HT1080 (cell line): ENCODE measurements around the gene FGF12. TPM values are rescaled to one million over a fixed set of nuclear protein-coding genes. Genes with fewer than 3 reads are reported as not detected.
"Not testable (repeated sequence)": the region's sequence is repeated elsewhere in the genome, so short reads cannot be mapped to it uniquely, and the experiment has no call there.

ENCODE experiments used
- DNase-seq: peaks from one replicate; pipeline ENCODE4 v3.0.0-alpha.2; 2015; ENCODE audit warnings: low read depth
- polyA plus RNA-seq, 2 experiments: library from polyadenylated mRNA; depleted of rRNA; stranded (reverse); fragments of >200 nt; gene quantifications; 2 replicates each; pipeline ENCODE4 v1.2.3, GENCODE V29; 2015
- total RNA-seq: library from RNA; depleted of rRNA; stranded (reverse); fragments of >200 nt; shearing (Covaris generic); gene quantifications from 2 replicates; pipeline ENCODE4 v1.2.3, GENCODE V29; 2014; rRNA removed

The FGF12 gene
- 1.3 and 2.2 TPM in 2 replicates for total RNA-seq
- polyA plus RNA-seq (2015; cell fraction: cytosol; rRNA removed): 2.2 and 2.8 TPM in 2 replicates
- 1.7 and 2.1 TPM in 2 replicates for polyA plus RNA-seq (2015; cell fraction: nucleus; rRNA removed)

DNA sequence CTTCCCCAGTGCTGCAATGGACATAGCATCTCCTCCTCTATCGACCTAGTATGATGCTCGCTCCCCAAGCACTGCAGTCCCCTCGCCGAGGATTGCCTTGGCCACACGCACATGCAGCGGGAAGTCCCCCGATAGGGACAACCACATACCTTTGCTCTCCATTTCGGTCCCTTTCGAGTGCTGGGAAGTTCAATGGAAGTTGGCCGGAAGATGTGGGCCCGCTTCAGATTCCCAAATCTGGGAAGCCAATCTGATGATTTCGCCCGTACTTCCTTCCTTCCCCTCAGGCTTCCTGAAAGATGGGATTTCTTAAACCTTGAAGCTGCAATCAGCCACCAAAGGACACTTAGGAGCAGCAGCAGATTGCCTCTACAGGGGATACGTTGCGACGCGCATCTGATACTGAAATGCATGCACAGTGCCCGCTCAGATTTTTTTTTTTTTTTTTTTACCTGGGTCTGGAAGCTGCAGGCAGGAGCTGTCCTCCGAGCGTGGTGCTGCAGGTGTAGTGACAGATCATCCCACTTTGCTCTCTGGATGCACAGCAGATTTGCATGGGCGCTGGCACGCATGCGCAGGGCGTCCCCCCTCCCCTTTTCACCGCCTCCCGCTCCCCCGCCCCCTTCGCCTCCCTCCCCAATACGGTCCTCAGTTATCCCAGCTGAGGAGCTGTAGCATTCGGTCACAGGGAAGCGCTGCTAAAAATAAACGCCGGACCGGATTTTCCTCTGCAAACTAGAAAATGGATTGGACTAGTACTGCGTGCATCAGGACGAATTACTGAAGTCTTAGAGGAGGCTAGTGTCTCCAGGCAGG lies at the start of gene FGF12:
FGF12 (minus strand) TSS at position 510 of the 816 bp plus-strand sequence.
- DNase-seq: peak; percentile 54

DNA sequence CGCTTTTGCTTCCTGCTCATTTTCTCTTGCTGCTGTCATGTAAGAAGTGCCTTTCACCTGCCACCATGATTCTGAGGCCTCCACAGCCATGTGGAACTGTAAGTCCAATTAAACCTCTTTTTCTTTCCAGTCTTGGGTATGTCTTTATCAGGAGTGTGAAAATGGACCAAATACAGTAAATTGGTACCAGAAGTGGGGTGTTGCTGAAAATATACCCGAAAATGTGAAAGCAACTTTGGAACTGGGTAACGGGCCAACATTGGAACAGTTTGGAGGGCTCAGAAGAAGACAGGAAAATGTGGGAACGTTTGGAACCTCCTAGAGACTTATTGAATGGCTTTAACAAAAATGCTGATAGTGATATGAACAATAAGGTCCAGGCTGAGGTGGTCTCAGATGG lies 47.0 kb upstream of the FGF12 start:
- not testable (repeated sequence) for DNase-seq

DNA sequence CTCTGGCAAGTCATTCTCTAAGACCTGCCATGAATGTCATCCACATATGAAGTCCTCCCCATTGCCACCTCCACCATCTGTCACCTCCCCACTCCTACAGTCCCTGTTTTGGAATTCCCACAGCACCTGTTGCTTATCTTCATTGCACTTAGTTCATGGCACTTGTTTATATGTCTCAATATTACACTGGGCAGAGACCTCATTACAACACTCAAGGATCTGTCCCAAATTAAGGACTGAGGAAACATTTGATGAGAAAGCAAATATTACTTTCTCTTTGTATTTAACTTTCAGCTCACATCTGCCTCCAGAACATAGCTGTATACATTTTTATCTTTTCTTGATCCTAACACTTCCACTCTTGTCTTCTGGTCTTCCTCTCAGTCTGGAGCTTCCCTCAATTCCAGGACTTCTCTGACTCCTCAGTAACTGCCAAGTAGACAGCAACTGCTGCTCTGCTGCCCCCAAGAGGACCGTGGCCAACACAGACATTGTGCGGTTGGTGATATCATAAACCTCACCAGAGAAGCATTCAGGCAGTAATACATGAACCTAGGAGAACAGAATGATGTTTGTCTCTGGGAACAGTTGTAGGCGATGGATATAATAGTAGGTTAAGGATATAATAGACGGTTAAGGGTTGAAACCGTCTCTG lies 45.0 kb upstream of the FGF12 start:
- peak; percentile 63 for DNase-seq

DNA sequence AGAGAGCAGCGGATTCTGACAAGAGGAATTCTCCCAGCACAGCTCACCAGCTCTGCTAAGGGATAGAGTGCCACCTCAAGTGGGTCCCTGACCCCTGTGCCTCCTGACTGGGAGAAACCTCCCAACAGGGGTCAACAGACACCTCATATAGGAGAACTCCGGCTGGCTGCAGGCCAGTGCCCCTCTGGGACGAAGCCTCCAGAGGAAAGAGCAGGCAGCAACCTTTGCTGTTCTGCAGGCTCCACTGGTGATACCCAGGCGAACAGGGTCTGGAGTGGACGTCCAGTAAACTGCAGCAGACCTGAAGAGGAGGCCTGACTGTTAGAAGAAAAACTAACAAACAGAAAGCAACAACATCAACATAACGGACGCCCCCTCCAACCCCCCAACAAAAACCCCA lies 31.3 kb upstream of the FGF12 start:
- no peak for DNase-seq

DNA sequence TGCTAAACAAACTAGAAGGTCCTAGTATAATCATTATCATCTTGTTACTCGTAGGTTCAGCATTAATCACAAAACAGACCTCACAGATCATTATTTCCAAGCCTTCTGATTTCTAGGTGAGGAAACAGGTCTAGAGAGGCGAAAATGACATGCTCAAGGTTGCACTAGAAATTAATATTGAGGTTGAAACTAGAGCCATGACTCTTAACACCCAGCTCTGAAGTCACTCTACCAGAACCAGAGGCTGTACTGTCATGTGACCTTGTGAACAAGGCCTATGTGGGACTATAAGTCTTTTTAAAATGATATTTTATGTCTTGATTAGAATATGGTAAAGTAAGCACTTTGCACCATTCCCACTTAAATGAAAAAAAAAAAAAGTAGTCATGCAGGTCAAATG lies 23.8 kb upstream of the FGF12 start:
- DNase-seq: no peak

DNA sequence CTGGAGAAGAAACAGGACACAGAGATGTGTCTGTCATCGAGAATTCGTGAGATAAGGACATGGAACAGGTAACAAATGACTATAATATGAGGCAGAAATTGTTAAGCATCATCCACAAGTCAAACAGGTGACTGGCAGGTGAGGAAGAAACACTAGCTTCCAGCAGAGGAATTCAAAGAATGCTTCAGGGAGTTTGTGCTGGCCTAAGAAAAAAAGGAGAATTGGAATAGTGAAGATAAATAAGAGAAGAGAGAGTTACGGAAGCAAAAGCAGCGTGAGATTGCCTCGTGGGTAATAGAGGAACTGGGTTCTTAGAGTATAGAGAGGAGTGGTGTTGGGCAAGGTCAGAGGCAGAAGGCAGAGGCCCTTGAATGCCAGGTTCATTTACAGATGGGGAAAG lies 22.9 kb upstream of the FGF12 start:
- no peak for DNase-seq

DNA sequence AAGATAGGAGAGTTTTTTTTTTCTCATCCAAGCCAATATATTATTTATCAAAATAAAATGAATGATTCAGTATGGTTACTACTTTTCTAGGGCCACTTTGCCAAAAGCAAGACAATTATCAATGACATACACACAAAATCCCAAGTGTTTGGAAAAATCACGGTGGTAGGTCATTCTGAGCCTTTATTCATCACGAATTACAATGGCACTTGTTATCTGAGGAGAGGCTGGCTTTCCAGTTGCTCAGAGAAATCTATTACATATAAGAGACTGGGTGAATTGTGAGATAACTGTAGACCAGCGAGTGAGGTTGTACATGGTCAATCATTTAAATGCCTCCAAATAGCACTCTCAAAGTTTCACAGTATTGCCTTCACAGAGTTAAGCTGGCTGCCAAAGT lies 20.4 kb upstream of the FGF12 start:
- DNase-seq: no peak

DNA sequence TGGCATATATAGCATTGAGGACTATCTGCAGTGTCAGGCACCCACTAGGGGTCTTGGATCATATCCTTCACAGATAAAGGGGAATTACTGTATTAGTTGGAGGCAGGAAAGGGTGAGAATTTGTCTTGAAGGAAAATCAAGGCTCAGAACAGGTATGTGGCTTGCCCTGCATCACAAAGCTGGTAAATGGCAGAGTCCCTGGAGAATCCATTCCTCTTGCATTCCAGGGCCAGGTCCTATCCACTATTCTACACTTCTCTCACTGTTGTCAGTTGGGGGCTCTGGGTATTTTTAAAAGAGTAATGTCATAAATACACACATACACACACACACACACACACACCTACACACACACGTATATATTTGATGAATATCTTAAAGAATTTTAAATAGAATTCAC lies 19.8 kb upstream of the FGF12 start:
- DNase-seq: no peak

DNA sequence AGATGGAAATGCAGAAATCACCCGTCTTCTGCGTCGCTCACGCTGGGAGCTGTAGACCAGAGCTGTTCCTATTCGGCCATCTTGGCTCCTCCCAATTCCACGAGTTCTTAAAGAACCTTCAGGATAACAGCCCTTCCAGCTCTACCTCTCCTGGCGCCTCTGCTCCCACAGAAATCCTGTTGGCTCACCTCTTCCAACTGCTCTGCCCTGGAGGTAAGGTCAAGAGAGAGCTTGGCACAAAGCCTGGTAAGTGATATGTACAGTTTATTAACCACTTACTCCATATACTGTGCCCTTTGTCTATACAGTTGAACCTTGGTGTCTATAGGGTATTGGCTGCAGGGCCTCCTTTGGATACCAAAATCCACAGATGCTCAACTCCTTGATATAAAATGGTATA lies 17.8 kb upstream of the FGF12 start:
- DNase-seq: no peak

DNA sequence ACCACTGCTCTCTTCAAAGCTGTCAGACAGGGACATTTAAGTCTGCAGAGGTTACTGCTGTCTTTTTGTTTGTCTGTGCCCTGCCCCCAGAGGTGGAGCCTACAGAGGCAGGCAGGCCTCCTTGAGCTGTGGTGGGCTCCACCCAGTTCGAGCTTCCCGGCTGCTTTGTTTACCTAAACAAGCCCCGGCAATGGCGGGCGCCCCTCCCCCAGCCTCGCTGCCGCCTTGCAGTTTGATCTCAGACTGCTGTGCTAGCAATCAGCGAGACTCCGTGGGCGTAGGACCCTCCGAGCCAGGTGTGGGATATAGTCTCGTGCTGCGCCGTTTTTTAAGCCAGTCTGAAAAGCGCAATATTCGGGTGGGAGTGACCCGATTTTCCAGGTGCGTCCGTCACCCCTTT lies 17.3 kb upstream of the FGF12 start:
- DNase-seq: not testable (repeated sequence)

DNA sequence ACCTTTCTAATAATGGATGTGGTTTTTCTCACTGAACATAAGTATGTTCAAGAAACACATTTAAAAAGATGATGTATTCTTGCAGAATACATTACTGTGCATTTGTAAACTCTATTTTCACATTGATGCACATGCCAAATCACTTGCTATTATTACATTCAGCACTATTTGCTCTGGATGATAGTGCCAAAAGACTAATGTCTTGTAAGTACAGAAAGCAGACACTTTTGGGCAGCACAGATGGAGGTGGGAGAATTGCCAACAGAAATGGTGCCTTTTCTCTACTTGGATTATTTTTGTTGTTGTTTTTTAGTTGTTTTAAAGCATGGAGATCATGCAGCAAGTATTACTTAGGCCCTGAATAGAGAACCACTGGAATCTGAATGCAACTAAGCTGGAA lies 10.2 kb upstream of the FGF12 start:
- no peak for DNase-seq

DNA sequence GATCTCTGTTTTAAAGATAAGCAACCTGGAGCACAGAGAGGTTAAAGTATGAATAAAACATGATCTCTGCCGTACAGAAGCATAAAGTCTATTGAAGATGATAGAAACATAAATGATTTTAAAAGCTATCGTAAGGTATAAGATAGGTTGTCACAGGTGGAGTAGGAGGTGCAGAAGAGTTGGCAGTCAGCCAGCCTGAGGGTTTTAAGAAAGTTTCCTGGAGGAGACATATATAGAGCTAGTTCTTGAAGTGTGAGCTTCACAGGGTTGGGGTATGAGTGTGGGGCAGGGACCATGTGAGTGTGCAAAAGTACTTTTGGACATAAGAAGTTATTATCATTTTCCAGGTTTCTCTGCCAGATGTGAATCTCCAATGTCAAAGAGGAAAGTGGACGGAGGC lies 3.9 kb upstream of the FGF12 start:
- DNase-seq: no peak

DNA sequence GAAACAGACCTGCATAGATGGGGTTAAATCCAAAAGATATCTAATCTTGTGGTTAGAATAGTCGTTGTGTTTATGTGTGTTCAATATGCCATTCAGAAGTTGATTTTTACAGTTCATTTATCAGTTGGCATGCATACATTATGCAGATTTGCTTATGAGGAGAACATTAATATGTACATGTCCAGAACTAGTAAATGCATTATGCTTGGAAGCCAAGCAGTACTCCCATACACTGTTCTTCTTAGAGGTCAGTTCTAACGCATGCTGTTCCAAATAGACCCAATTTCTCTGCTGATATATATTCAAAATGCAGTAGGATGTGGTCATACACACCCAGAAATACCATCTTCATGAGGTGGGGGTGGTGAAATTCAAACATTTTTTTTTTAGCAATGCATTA lies 956 bp downstream of the FGF12 start:
- no peak for DNase-seq

DNA sequence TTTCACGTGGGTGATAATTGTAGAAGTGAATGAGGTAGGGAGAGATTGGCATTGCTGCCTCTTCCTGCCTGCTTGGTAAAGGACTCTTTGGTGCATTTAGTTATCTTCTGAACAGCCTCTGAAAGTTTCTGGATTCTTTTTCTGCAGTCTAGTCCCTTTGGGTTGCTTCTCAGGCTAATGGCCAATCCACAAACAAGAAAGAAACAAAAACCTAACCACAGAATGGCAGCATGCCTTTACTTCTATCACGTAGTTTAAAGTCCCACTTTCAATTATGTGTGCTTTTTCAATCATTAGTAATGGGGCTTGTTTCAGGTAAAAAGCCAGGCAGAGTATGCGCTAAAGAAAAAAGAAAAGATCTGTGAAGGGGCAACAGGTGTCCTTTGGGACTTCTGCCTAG lies 7.4 kb downstream of the FGF12 start:
- DNase-seq: no peak

DNA sequence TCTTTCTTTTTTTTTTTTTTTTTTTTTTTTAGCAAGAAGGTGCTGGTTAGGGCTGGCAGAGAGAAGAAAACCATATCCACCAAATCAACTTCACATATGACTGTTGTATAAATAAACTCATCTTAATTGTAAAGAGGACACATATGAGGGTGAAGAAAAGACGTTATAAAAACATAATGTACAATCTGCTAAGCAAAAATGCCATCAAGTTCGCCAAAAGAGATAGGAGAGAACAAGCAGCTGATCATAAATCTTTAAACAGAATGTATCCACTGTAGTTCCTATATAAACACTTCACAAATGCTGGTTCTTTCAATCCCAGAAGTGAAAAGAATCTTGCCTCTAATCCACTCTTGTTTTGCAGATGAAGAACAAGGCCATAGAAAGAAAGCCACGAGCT lies 9.2 kb downstream of the FGF12 start:
- no peak for DNase-seq

DNA sequence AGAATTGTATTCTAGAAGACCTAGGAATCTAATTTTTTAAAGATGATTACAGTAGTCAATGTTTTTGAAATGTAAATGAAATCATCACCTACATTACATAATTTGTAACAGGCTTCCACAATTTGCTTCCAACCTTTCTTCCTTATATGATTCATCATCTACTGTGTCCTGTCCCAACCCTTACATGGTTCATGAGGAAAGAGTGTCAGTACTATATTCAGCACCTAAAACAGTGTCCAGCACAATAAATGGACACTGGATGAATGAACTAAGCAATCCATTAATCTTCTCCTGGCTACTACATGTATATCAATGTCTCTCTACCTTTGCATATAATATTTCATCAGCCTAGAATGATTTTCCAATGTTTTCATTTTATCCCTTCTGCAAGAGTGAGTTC lies 12.2 kb downstream of the FGF12 start:
- DNase-seq: no peak

DNA sequence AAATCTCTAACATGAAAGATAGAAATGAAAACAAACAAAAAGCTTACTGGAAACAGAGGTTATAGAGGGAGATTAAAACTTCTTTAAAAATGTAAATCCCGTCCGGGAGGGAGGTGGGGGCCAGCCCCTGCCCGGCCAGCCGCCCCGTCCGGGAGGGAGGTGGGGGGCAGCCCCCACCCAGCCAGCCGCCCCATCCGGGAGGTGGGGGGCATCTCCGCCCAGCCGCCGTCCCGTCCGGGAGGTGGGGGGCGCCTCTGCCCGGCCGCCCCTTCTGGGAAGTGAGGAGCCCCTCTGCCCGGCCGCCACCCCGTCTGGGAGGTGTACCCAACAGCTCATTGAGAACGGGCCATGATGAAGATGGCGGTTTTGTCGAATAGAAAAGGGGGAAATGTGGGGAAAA lies 16.2 kb downstream of the FGF12 start:
- DNase-seq: not testable (repeated sequence)

DNA sequence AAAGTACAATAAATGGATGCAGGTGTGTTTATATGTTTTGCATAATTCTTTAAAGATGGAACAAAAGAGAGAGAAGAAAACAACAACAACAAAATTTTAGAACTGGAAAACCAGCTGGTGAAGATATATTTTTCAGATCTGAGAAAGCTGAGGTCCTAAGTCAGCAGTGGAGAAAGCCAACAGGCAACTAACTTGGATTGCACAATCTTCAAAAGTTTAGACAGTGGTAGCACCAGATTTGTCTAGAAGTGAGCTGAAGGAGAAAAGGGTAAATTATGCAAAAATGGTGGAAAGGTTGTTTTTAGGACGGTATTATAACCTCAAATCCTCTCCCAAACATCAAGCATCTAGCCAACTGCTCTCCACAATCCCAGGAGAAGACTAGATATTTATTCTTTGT lies 17.0 kb downstream of the FGF12 start:
- DNase-seq: no peak

DNA sequence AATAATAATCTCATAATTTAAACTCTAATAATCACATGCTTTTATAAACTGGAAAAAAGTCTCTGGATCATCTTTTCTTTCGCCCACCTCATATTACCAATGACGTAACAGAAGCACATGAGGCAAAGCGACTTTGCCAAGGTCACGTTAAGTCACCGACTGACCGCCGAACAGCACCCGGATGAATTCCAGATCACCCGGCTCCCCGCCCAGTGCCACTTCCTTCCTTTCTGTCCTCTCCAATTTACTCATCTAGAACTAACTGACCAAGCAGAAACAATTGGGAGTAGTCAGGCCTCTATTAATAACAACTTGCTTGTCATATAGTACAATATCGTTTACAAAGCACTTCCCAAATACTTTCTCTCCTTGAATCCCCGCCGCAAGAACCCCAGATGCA lies 21.1 kb downstream of the FGF12 start:
- no peak for DNase-seq

DNA sequence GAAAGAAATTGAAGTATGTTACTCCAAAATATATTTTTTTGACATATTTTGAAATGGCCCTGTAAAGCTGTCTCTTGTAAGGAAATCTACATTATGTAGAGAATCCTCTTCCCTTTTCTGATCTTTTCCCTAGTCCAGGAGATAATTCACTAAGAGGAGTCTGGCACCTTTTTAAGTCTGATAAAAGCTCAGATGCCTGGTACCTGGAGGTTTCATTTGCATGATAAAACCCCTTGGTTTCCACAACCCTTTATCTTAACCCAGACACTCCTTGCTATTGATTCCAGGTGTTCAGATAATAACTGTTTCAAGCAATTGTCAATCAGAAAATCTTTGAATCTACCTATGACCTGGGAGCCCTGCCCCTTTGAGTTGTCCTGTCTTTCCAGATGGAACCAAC lies 26.5 kb downstream of the FGF12 start:
- no peak for DNase-seq

DNA sequence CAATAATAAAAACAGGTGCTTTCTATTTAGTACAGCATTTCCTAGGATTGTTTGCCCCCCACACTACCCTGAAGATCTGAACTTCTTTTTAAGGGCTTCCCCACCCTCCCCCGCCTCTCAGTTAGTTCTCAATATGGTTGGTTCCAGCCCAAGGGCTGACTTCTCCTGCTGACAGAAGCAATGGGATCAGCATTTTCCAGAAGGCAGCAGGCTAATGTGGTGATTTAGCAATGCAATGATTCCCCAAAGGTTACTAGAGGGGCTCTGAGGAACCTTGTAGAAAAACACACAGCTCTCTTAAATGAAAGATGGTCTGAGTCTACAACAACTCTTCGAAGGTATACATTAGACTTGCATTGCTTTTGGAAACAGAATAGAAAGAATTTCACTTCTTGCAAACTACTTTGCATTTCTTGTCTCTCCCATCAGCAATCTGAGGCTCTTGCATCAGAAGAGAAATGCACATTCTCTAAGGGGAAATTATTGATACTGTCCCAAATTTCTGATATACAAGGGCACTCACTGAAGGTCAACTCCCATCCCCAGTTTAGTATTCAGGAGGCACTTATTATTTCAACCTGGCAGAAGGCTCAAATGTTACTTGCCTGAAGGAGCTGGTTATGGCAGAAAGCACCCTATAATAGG lies 30.3 kb downstream of the FGF12 start:
- no peak for DNase-seq

DNA sequence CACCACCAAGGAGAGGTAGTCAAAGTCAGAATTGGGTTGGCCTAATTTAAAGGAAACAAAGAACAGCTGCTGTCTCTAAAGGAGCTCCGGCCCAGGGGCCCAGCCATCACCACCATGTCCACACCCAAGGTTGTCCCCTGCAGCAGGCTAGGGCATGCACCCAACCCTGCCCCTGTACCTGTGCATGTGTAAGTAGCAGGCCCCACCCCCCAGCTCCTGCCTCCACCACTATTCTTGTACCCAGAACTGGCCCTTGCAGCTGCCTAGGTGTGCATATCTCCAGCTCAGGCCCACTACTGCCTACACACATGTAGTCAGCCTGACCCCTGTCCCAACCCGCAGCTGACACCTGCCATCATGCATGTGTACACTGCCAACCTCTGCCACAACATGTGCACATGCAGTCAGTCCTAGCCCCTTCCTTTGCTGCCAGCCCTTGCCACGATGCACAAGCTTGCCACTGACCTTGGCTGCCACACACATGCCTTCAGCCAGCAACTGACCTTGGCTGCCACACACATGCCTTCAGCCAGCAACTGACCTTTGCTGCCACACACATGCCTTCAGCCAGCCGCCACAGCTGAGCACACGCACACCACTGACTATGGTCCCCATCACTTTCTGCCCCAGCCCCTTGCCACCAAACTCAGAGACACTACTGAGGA lies 39.7 kb downstream of the FGF12 start:
- DNase-seq: no peak
